Measurements from ENCODE around the gene CFTR.

- no peak for TF ChIP-seq POLR2A (IDR thresholded peaks at IDR 0.05; ENCODE audit: low read depth)
- TF ChIP-seq CTCF (IDR thresholded peaks at IDR 0.05), result no peak
- no peak for TF ChIP-seq POLR2AphosphoS5 (IDR thresholded peaks at IDR 0.05)
Measured at GRCh38 chr7:117596134-117596533, 116.3 kb downstream of the CFTR start.

All from esophagus muscularis mucosa (tissue), 3 donors.